Thoracic aorta (tissue), 2 donors: Measurements from ENCODE around the gene OMP. TPM values are rescaled to one million over a fixed set of nuclear protein-coding genes. Genes with fewer than 3 reads are reported as not detected.

ENCODE experiments used
- ATAC-seq: fragments of 150-250 bp; one replicate; pipeline ENCODE4 v1.8.0; 2017; ENCODE audit warnings: low read depth; ENCODE audit not compliant: insufficient number of reproducible peaks, low FRiP score
- DNase-seq: peaks from one replicate; pipeline ENCODE4 v3.0.0-alpha.2; 2020; ENCODE audit warnings: low spot score
- H3K27ac ChIP-seq, 2 donors: fragments of 200-600 bp; sonication (generic); 1 replicate in 1 of 2; 2 replicates in 1 of 2; pipeline ENCODE4 v1.5.1; 2016; ENCODE audit warnings: mild to moderate bottlenecking in 2 of 2, moderate library complexity in 2 of 2
- H3K27me3 ChIP-seq: fragments of 200-600 bp; sonication (generic); replicated peaks from 2 replicates; pipeline ENCODE4 v1.6.0; 2016; ENCODE audit warnings: mild to moderate bottlenecking; ENCODE audit not compliant: insufficient read depth
- H3K36me3 ChIP-seq: fragments of 200-600 bp; sonication (generic); one replicate; pipeline ENCODE4 v1.5.1; 2016
- H3K4me1 ChIP-seq, 2 donors: fragments of 200-600 bp; sonication (generic); 1 replicate in 1 of 2; 2 replicates in 1 of 2; pipeline versions ENCODE4 v1.5.1 to v1.6.0; 2016; ENCODE audit warnings: low read depth in 2 of 2, mild to moderate bottlenecking in 1 of 2; ENCODE audit not compliant: control insufficient read depth in 1 of 2
- H3K4me3 ChIP-seq: fragments of 200-600 bp; sonication (generic); 2 replicates; pipeline ENCODE4 v1.5.1; 2016; ENCODE audit warnings: mild to moderate bottlenecking
- H3K9me3 ChIP-seq: fragments of 200-600 bp; sonication (generic); 2 replicates; pipeline ENCODE4 v1.5.1; 2016
- total RNA-seq, 2 donors: library from RNA; depleted of rRNA; stranded (reverse); fragments of >200 nt; gene quantifications; one replicate each; pipeline versions ENCODE4 v1.1.0 to v1.2.3, GENCODE V29; 2016
- TF ChIP-seq, protein P1 (sequence below): fragments of 200-600 bp; sonication (generic); IDR thresholded peaks from one replicate; pipeline ENCODE4 v1.5.1; 2019; ENCODE audit warnings: antibody characterized with exemption

The OMP gene
- total RNA-seq, 2 donors from 2014 or later: not detected

DNA sequence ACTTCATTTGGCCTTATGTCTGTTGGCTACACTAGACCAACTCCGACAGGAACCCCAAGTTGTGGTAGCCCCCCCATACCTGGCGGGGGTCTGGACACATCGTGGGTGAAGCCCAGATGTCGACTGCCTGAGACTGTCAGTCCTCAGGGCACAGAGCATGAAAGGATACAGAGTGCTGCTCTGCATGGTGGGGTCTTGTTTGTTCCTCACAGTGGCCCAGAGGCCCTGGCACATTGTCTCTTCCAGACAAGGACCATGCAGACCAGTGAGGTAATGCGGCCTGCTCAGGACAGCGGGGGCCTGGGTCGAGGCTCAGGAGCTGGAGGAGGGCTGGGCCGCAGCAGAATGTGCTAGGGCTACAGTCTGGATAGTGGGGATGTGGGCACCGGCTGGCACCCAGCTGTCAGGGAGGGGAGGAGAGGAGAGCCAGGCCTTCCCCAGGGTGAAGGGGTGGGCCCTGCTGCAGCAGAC lies 21.2 kb upstream of the OMP start:
- H3K4me1 ChIP-seq: peaks cover 3 to 9% of the 10 kb centered on the region in 2 donors
- H3K9me3 ChIP-seq: no peaks in the 10 kb centered on the region
- DNase-seq (peak; percentile 1), ATAC-seq (no peak)
- H3K4me3 ChIP-seq: no peak overlapping the region
- H3K27ac ChIP-seq: no peak overlapping the region
- H3K27me3 ChIP-seq: no peaks in the 10 kb centered on the region
- TF ChIP-seq, protein P1, sequence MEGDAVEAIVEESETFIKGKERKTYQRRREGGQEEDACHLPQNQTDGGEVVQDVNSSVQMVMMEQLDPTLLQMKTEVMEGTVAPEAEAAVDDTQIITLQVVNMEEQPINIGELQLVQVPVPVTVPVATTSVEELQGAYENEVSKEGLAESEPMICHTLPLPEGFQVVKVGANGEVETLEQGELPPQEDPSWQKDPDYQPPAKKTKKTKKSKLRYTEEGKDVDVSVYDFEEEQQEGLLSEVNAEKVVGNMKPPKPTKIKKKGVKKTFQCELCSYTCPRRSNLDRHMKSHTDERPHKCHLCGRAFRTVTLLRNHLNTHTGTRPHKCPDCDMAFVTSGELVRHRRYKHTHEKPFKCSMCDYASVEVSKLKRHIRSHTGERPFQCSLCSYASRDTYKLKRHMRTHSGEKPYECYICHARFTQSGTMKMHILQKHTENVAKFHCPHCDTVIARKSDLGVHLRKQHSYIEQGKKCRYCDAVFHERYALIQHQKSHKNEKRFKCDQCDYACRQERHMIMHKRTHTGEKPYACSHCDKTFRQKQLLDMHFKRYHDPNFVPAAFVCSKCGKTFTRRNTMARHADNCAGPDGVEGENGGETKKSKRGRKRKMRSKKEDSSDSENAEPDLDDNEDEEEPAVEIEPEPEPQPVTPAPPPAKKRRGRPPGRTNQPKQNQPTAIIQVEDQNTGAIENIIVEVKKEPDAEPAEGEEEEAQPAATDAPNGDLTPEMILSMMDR: no peak
- H3K36me3 ChIP-seq: no peaks in the 10 kb centered on the region

DNA sequence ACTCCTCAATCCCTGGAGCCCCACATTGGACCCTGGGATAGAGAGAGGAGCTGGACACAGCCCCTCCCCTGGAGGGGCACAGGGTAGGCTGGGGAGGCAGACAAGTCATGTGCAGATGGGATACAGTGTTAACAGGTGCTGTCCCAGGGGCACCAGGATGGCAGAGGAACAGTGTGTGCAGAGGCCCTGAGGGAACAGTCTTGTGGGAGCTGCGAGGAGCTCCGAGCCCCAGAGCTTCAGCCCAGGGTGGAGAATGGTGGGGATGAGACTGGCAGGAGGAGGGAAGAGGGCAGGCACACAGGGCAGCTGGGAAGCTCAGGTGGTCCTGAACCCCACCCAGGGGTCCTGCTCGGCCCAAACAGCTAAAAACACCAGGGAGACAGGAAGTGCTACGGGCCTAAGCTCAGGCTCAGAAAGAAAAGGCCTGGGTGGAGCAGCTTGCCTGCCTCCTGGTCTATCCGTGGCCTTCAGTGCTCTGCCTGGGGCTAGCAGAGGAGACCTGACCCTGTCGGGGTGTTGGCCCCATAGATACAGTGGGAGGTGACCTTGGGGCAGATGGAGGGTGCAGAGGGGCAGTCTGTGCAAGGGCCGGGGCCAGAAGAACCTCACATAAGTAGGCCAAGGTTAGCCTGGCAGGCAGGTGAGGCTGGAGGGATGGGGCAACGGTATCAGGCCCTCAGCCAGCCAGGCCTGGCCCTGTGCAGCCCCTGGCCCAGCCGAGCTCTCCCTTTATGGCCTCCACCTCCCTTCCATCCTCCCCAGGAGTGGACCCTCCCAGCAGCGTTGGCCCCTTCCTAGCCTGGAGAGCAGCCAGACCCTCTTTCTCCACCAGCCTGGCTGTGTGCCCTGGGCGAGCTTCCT lies 20.4 kb upstream of the OMP start:
- Histone ChIP-seq H3K4me3 (no peak overlapping the region), H3K27ac (no peak overlapping the region), H3K4me1 (peaks cover 3 to 9% of the 10 kb centered on the region in 2 donors), H3K36me3 (no peaks in the 10 kb centered on the region), H3K9me3 (no peaks in the 10 kb centered on the region), H3K27me3 (no peaks in the 10 kb centered on the region)
- ATAC-seq (no peak), DNase-seq (peak; percentile 1)
- TF ChIP-seq, protein P1: no peak

DNA sequence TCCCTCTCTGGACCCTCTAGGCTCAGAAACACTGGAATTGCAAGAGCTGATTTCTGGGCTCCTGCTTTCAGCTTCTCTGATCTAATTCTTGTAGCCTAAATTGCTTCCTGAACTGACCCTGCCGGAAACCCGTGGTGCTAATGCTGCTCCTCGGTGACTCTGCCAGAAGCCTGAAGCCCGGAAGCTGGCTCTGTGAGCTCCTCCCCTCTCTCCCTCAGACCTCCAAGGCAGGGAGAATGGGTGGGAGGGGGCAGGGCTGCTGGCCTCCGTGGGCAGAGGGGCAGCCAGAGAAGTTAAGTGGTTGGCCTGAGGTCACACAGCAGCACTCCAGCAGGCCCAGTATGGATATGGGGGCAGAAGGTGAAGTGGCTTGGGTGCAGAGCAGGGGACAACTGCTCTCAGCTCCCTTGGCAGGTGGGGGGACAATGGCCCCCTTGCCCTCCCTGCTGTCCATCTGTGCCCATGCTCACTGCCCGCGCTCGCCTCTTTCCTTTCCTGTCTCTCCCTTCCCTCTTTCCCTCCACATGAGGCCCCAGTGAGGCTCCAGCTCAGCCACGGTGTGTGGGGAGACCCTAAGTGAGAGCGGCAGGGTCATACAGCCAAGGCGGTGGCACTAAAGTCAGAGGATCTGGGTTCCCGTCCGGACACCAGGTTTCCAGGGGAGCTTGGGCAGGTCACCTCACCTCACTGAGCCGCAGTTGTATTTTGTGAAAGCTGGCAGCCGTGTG lies 19.6 kb upstream of the OMP start:
- Histone ChIP-seq H3K4me3 (peak overlapping the region; percentile 18), H3K4me1 (peaks cover 3 to 9% of the 10 kb centered on the region in 2 donors), H3K36me3 (no peaks in the 10 kb centered on the region), H3K9me3 (no peaks in the 10 kb centered on the region), H3K27me3 (no peaks in the 10 kb centered on the region), H3K27ac (no peak overlapping the region)
- ATAC-seq: no peak
- DNase-seq: no peak
- TF ChIP-seq, protein P1: no peak

DNA sequence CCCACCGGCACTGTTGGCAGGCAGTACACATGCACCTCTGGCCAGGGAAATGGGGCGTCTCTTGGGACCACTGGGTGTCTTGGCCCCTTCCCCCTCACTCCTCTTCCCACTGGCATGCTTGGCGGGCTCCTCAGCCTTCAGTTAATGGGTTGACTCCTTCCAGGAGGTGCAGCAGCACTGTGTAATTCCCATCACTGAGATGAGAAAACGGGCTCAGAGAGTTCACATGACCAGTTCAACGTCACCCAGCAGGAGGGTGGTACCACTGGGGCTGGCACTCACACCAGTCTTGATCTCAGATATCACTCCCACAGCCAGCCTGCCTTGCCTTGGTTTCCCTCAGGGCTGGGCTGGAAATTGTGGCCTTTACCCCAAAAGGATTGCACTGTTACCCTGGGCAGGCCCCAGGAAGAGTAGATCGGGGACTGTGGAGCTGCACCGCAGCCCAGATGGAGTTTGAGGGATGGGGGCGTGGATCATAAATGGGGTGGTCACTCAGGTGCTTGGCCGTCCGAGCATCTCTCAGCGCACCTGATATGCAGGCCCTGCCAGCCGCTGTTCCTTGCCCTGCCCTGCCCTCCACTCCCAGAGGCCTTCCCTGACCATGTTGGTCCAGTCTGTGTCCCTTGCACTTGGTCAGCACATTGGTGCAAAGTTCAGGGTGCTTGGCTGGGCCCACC lies 18.9 kb upstream of the OMP start:
- Histone ChIP-seq H3K4me1 (peaks cover 3 to 9% of the 10 kb centered on the region in 2 donors), H3K27me3 (no peaks in the 10 kb centered on the region), H3K4me3 (no peak overlapping the region), H3K9me3 (no peaks in the 10 kb centered on the region), H3K36me3 (no peaks in the 10 kb centered on the region), H3K27ac (no peak overlapping the region)
- no peak for DNase-seq
- ATAC-seq: no peak
- TF ChIP-seq, protein P1: no peak
